SK-N-SH treated with all-trans-retinoic acid at 6 μM for 48 hours (cell line): ENCODE data around the gene AMIGO2.
"Not testable (repeated sequence)": the region's sequence is repeated elsewhere in the genome, so short reads cannot be mapped to it uniquely, and the experiment has no call there.

Experiments
- ATAC-seq: fragments of 200-7000 bp; cut with Tn5 transposase; 3 replicates; pipeline ENCODE4 v1.9.1; 2020; ENCODE audit warnings: mild to moderate bottlenecking, moderate library complexity
- ARNTL ChIP-seq: fragments of 450-650 bp; formaldehyde crosslinking; IDR thresholded peaks from 2 replicates; pipeline ENCODE4 v1.5.0; 2020; ENCODE audit warnings: low read depth, mild to moderate bottlenecking, moderate library complexity, borderline replicate concordance
- BACH2 ChIP-seq: fragments of 250-450 bp; sonication (Bioruptor Pico); IDR thresholded peaks from 2 replicates; pipeline ENCODE4 v1.9.0; 2021; ENCODE audit warnings: mild to moderate bottlenecking, borderline replicate concordance
- CREB5 ChIP-seq: fragments of 250-450 bp; sonication (Bioruptor Pico); IDR thresholded peaks from 2 replicates; pipeline ENCODE4 v1.5.1; 2020; ENCODE audit warnings: low read depth, mild to moderate bottlenecking, moderate library complexity
- CSDC2 ChIP-seq: fragments of 250-450 bp; sonication (Bioruptor Pico); IDR thresholded peaks from 2 replicates; pipeline ENCODE4 v1.5.0; 2020; ENCODE audit warnings: mild to moderate bottlenecking, moderate library complexity
- CSRNP3 ChIP-seq: fragments of 250-450 bp; sonication (Bioruptor Pico); IDR thresholded peaks from 2 replicates; pipeline ENCODE4 v1.5.1; 2021; ENCODE audit warnings: mild to moderate bottlenecking, moderate library complexity
- ESRRG ChIP-seq: fragments of 250-450 bp; sonication (Bioruptor Pico); IDR thresholded peaks from 2 replicates; pipeline ENCODE4 v1.6.1; 2021; ENCODE audit warnings: mild to moderate bottlenecking
- GLIS3 ChIP-seq: fragments of 250-450 bp; sonication (Bioruptor Pico); IDR thresholded peaks from 2 replicates; pipeline ENCODE4 v1.5.0; 2020; ENCODE audit warnings: mild to moderate bottlenecking, moderate library complexity
- ISL1 ChIP-seq: fragments of 250-450 bp; sonication (Bioruptor Pico); IDR thresholded peaks from 2 replicates; pipeline ENCODE4 v2.1.2; 2022; ENCODE audit warnings: mild to moderate bottlenecking, moderate library complexity
- OSR1 ChIP-seq: fragments of 250-450 bp; sonication (Bioruptor Pico); IDR thresholded peaks from 2 replicates; pipeline ENCODE4 v1.8.0; 2022; ENCODE audit warnings: moderate library complexity, mild to moderate bottlenecking, inconsistent platforms
- PATZ1 ChIP-seq: fragments of 250-450 bp; sonication (Bioruptor Pico); IDR thresholded peaks from 2 replicates; pipeline ENCODE4 v1.8.0; 2020; ENCODE audit warnings: mild to moderate bottlenecking, moderate library complexity, borderline replicate concordance
- POU6F1 ChIP-seq: fragments of 250-450 bp; sonication (Bioruptor Pico); IDR thresholded peaks from 2 replicates; pipeline ENCODE4 v1.8.0; 2021; ENCODE audit warnings: low read depth, mild to moderate bottlenecking, moderate library complexity, borderline replicate concordance
- SNAI2 ChIP-seq: fragments of 250-450 bp; sonication (Bioruptor Pico); IDR thresholded peaks from 2 replicates; pipeline ENCODE4 v1.5.0; 2020; ENCODE audit warnings: mild to moderate bottlenecking, moderate library complexity
- TCF4 ChIP-seq: fragments of 250-450 bp; sonication (Bioruptor Pico); IDR thresholded peaks from 2 replicates; pipeline ENCODE4 v1.8.0; 2021; ENCODE audit warnings: mild to moderate bottlenecking, moderate library complexity, borderline replicate concordance
- TSHZ2 ChIP-seq: fragments of 250-450 bp; sonication (Bioruptor Pico); IDR thresholded peaks from 2 replicates; pipeline ENCODE4 v1.5.0; 2020; ENCODE audit warnings: mild to moderate bottlenecking, moderate library complexity
- ZC3H10 ChIP-seq: fragments of 250-450 bp; sonication (Bioruptor Pico); IDR thresholded peaks from 2 replicates; pipeline ENCODE4 v1.5.1; 2021; ENCODE audit warnings: mild to moderate bottlenecking, moderate library complexity
- ZNF8 ChIP-seq: fragments of 450-650 bp; formaldehyde crosslinking; IDR thresholded peaks from 2 replicates; pipeline ENCODE4 v1.5.0; 2020; ENCODE audit warnings: mild to moderate bottlenecking, moderate library complexity

The AMIGO2 gene

GRCh38 chr12:47067176-47067575 lies 12.6 kb downstream of the AMIGO2 start:
- TF ChIP-seq BACH2 = no peak
- no peak for TF ChIP-seq GLIS3 (CRISPR knock-in tag)
- TF ChIP-seq TSHZ2 (CRISPR knock-in tag) = no peak
- no peak for ATAC-seq

- no peak for TF ChIP-seq POU6F1 (CRISPR knock-in tag)
- no peak for ATAC-seq
These were observed 13.3 kb downstream of the AMIGO2 start for GRCh38 chr12:47066278-47067025.

- no peak for ATAC-seq
These were observed 14.2 kb downstream of the AMIGO2 start for GRCh38 chr12:47065546-47065945.

GRCh38 chr12:47058640-47059039 lies 21.1 kb downstream of the AMIGO2 start:
- not testable (repeated sequence) for ATAC-seq

More at GRCh38 chr12:47065546-47065945, 14.2 kb downstream of the AMIGO2 start:
- no peak for TF ChIP-seq OSR1 (CRISPR knock-in tag)

- not testable (repeated sequence) for ATAC-seq
These were observed 22.8 kb downstream of the AMIGO2 start for GRCh38 chr12:47056944-47057343.

GRCh38 chr12:47055856-47056255 lies 23.9 kb downstream of the AMIGO2 start:
- not testable (repeated sequence) for ATAC-seq

GRCh38 chr12:47054659-47055058 lies 25.1 kb downstream of the AMIGO2 start:
- TF ChIP-seq TCF4 (CRISPR knock-in tag) = no peak
- no peak for TF ChIP-seq ESRRG
- TF ChIP-seq PATZ1 (CRISPR knock-in tag) = no peak
- no peak for TF ChIP-seq ZNF8 (CRISPR knock-in tag)
- TF ChIP-seq ZC3H10 = no peak
- TF ChIP-seq SNAI2 (CRISPR knock-in tag) = no peak
- TF ChIP-seq, all 23 proteins: peak for 0
- no peak for ATAC-seq

- ATAC-seq = no peak
- no peak for TF ChIP-seq ARNTL
- no peak for TF ChIP-seq PATZ1 (CRISPR knock-in tag)
- no peak for TF ChIP-seq CREB5
- TF ChIP-seq SNAI2 (CRISPR knock-in tag) = no peak
- TF ChIP-seq CSDC2 (CRISPR knock-in tag) = no peak
- TF ChIP-seq ESRRG = no peak
- TF ChIP-seq ZNF8 (CRISPR knock-in tag) = no peak
- TF ChIP-seq CSRNP3 = no peak
- TF ChIP-seq ISL1 (CRISPR knock-in tag) = no peak
- no peak for TF ChIP-seq BACH2
These were observed 25.8 kb downstream of the AMIGO2 start for GRCh38 chr12:47053961-47054360.
